Measurements from ENCODE around the gene LHX5.

Gene LHX5

GRCh38 chr12:113477842-113478215 lies 6.2 kb upstream of the LHX5 start:
- DNase-seq (ENCODE audit: low spot score), result no peak

- no peak for DNase-seq (ENCODE audit: low spot score)
These were observed 5.6 kb upstream of the LHX5 start for GRCh38 chr12:113477171-113477841.

DNA sequence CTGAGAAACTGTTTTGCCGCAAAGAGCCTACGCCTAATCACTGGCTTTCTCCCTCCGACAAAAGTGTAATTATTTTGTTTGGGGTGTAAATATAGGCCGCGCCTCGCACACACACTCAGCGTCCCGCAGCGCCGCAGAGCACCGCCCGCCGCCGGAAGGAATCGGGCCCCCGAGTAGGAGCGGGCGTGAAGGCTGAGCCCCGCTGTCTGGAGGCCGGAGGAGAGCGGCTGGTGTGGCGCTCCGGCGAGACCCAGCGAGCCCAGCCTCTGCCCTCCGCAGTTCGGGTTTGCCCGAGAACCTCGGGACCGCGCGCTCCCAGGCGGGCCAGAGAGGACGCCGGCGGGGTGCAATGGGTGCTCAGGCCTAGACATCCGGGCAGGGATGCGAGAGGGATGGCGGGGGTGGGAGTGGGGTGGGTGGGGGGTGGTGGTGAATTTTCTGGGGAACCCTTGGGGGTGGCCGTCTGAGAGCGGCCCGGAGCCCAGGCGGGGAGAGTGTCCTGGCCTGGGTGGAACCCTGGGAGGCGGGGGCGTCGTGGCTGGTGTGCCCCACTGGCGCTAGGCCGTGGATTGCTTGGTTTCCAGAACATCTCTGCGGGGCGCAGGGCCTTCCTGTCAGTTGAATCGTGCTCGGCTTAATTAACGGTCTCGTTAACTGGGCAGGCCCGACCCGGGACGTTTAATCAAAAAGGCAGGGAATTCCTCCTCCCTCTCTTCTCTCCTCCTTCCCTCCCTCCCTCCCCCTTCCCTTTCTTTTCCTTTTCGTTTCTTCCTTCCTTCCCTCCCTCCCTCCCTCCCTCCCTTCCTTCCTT lies 4.7 kb upstream of the LHX5 start:
- DNase-seq (ENCODE audit: low spot score), result no peak

GRCh38 chr12:113475451-113476175 lies 3.9 kb upstream of the LHX5 start:
- DNase-seq (ENCODE audit: low spot score), result no peak

DNA sequence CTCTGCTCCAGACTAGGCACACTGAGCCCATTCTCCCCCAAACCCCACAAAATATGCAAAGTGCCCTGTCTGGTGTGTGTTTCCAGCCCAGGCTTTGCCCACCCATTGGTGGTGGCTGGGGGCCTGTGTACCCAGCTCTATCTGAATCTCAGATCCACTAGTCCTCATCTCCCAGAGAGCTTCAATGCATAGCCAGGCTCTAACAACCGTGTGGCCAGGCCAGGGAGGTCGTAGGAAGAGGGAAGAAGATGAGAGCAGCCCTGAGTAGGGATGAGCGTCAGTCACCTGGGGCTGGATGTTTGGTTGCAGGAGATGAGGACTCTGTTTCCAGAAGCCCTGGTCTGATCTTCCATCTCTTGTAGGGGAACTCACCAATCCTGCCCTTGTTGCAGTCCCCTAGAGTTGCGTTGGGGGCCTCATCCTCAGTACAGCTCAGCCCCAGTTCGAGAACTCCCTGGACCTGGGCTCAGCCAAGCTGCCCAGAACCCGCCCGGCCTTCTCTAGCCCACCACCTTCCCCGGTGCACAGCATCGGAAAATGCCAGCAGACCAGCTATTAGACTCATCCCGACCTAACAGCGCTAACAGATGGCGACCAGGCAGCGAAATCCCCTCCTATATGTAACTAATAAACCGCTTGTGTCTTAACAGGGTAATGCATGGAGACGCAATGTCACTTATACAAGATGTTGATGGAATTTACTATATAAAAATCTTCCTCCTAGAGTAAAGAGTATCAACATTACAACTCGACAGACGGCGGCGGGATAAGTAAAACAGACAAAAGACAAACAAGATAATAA lies 3.2 kb upstream of the LHX5 start:
- no peak for DNase-seq (ENCODE audit: low spot score)

GRCh38 chr12:113473942-113474341 lies 2.3 kb upstream of the LHX5 start:
- DNase-seq (ENCODE audit: low spot score), result no peak

- no peak for DNase-seq (ENCODE audit: low spot score)
These were observed 1.7 kb upstream of the LHX5 start for GRCh38 chr12:113473400-113473799.

DNA sequence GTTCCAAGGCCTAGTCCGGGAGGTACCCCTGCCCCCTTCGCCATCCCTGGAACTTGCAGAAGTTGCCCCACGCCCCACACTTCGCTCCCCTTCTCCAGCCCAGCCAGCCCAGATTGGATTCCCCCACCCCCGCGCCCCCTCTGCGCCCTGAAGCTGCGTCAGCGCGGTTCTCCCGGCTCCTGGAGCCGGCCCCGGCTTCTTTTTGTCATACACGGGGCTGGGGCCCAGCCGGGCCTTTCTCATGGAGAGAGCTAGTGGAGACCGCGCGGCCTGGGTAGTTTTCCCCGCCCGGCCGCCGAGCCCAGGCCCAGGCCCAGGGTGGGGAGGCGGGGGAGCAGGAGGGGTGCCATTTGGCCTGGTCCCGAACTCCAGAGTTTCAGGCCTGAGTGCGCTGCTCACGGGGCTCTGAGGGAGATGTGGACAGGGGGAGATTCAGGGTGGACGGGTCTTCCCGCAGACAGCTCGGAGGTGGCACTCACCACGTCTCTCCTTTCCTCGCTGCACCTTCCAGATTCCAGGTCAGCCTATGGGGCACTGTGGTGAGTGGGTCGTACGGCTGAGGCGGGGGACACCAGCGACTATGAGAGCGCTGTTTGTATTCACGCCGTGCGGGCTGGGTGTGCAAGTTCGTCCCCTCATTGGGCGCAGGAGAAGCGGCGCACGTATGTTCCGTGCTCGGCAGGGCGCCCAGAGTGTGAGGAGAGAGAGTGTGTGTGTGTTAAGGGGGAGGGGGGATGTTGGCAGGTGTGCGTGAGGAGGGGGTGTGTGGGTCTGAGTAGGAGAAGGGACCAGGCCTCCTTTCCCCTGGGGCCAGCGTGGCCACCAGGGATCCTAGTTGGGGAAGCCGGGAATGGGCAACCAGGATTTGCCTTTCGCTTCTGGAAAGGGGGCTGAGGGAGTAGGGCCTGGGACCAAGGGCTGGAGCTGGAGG lies 785 bp upstream of the LHX5 start:
- no peak for DNase-seq (ENCODE audit: low spot score)

DNA sequence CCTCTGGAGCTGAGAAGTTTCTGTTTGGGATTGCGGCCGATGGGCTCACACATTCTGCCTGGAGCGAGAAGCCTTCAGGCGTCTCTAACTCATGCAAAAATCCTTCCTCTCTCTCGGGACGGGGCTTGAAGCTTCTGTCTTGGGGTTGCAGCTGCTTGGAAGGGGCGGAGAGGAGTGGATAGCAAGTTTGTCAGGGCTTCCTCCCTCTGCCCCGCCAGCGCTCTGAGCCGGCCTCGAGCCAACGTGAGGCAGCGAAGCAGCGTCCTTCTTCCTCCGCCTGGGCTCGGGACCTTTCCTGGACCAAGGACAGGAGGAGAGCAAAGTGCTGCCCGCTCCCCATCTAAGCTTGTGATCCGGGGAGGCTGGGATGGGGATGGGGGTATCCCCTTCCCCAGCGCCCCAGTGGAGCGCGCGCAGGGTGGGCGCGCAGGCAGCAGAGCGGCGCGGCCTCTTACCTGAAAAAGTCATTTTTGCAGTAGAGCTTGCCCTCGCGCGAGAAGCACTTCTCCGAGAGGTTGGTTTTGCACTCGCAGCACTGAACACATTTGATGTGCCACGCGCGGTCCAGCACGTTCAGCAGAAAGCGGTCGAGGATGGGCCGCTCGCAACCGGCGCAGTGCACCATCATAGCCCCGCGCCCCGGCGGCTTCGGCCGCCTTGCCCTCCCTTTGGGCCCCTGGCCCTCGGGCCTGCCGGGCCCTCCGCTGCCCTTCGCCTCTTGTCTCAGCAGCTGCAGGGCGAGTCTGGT lies 626 bp downstream of the LHX5 start:
- no peak for DNase-seq (ENCODE audit: low spot score)

- no peak for DNase-seq (ENCODE audit: low spot score)
These were observed 1.5 kb downstream of the LHX5 start for GRCh38 chr12:113469949-113470743.

DNA sequence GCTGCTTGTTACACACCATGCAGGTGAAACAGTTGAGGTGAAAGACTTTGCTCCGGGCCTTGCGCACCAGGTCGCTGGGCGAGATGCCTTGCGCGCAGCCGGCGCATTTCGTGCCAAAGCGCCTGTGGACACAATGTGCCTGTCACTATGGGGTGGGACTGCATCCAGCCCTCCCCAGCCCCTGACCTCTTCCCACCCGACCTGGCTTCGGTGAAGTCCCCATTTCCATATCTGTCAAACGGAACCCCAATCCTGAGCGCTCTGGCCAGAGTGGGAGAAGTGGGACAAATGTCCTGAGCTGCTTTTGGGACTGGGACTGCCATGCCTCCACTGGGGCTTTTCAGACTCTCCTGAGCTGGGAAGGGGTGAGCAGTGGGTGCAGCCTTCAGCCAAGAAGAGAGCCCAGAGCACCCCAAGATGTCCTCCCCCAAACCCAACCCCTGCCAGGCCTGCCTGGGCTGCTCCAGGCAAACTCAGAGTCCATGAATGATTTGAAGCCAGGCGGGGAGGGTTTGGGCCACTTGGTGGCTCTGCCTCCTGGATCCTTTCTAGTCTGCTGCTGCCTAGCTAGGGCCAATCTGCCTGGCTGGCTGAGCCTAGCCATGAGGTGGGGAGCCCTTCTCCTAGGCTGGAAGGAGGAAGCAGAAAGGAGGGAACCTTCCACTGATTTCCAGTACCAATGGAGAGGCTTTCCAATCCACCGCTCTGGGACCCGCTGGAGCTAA lies 2.3 kb downstream of the LHX5 start:
- DNase-seq (ENCODE audit: low spot score), result no peak

DNA sequence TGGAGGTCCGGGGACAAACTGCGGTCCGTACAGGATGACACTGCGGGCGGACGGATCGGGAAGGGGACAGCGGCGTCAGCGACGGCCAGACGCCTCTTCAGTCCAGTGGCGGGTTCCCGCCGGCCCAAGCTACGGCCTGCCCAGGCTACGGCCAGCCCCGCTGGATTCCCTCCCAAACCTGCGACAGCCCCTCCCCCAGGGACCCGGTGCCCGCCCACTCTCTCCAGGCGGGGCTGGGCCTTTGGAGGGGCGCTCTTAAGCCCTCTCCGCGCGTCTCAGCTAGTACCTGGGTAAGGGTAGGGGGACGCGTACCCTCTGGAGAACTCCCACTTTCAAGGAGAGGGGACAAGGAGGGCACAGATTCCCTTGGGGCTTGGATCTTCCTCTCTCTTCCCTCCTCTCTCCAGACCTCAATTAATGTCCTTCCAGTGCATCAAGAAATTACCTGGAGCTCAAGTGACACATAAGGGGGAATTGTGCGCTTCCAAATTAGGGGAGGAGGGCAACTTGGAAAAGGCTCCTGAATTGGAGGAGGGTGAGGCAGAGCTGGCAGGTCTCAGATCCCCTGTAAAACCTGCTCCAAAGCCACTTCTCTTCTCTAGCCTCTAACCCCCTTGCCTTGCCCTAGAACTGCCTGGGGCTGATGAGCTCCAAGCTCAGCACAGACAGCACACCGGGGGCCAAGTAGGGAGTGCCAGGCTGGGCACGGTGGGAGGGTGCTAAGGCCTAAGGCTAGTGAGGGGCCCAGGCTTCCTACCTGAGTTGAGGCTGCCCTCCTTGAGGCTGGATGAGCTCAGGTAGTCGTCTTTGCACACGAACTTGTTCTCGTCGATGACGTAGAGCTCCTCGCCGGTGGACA lies 3.1 kb downstream of the LHX5 start:
- no peak for DNase-seq (ENCODE audit: low spot score)

- no peak for DNase-seq (ENCODE audit: low spot score)
These were observed 3.9 kb downstream of the LHX5 start for GRCh38 chr12:113467502-113468364.

GRCh38 chr12:113467142-113467501 lies 4.5 kb downstream of the LHX5 start:
- no peak for DNase-seq (ENCODE audit: low spot score)

GRCh38 chr12:113466454-113467141 lies 5.1 kb downstream of the LHX5 start:
- DNase-seq (ENCODE audit: low spot score), result no peak

DNA sequence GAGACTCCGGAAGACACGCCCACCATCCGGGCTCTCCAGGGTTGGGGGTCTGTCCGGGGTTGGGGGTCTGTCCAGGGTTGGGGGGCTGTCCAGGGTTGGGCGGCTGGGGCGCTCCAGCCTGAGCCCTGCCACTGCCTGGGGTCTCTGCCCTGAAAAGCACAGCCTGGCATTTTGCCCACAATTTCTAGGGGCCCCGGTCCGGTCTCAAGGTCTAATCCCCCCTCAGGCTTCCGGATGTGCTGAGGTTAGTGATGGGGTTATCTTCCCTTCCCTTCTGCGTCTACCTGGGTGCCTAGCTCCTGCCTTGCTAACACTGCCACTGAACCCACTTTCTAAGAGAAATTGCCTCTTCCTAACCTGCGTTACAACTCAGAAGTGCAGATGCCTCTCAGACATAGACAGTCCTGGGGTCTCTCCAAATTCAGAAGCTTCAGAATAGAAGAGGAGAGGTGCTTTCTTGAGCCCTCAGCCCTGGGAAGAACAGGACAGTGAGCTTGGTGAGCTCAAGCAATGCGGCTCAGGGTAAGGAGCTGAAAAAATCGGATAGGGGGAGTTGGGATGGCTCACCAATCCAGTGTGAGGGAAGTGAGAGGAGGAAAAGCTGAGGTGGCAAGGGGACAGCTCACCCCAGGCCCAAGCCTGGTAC lies 5.7 kb downstream of the LHX5 start:
- no peak for DNase-seq (ENCODE audit: low spot score)
